SU-DHL-6 (cell line): Measurements from ENCODE around the gene COCH.

Source experiments
- H2AFZ ChIP-seq: fragments of 200-600 bp; sonication (generic); 2 replicates; pipeline ENCODE4 v1.6.1; 2014; ENCODE audit warnings: low read depth, mild to moderate bottlenecking, moderate library complexity, mixed read lengths, antibody characterized with exemption, low read length; ENCODE audit not compliant: severe bottlenecking
- H3F3A ChIP-seq: fragments of 200-600 bp; shearing (Covaris generic); 2 replicates; pipeline ENCODE4 v1.6.0; 2016; ENCODE audit warnings: antibody characterized with exemption, mild to moderate bottlenecking; ENCODE audit not compliant: insufficient read depth
- H3K27ac ChIP-seq: fragments of 200-600 bp; sonication (generic); 2 replicates; pipeline ENCODE4 v1.5.1; 2016; ENCODE audit warnings: low read depth, mild to moderate bottlenecking, low read length, moderate library complexity, mixed read lengths
- H3K27me3 ChIP-seq: fragments of 200-600 bp; sonication (generic), shearing (Covaris generic); 2 replicates; pipeline ENCODE4 v1.6.0; 2014; ENCODE audit warnings: mild to moderate bottlenecking, low read length
- H3K36me3 ChIP-seq: fragments of 200-600 bp; sonication (generic); 2 replicates; pipeline ENCODE4 v1.6.1; 2014; ENCODE audit warnings: mild to moderate bottlenecking, low read length, mixed read lengths
- H3K4me2 ChIP-seq: fragments of 300-600, 200-600 bp; shearing (Covaris generic), sonication (generic); 2 replicates; pipeline ENCODE4 v1.6.0; 2014; ENCODE audit warnings: low read length, low read depth, mild to moderate bottlenecking; ENCODE audit not compliant: poor library complexity, severe bottlenecking
- H3K4me3 ChIP-seq: fragments of 200-600 bp; sonication (generic); 2 replicates; pipeline ENCODE4 v1.5.1; 2014; ENCODE audit warnings: antibody characterized with exemption, low read length, mild to moderate bottlenecking, mixed read lengths; ENCODE audit not compliant: insufficient read depth, poor library complexity, severe bottlenecking
- H3K79me2 ChIP-seq: fragments of 200-600 bp; sonication (generic); 2 replicates; pipeline ENCODE4 v1.6.1; 2014; ENCODE audit warnings: mild to moderate bottlenecking, low read length, moderate library complexity; ENCODE audit not compliant: insufficient read depth
- H3K9ac ChIP-seq: fragments of 200-600 bp; sonication (generic); 2 replicates; pipeline ENCODE4 v1.7.0; 2014; ENCODE audit warnings: mild to moderate bottlenecking, low read length
- H3K9me2 ChIP-seq: fragments of 200-600 bp; sonication (generic); replicated peaks from 2 replicates; pipeline ENCODE4 v1.6.1; 2014; ENCODE audit warnings: low read length; ENCODE audit not compliant: insufficient read depth
- H3K9me3 ChIP-seq: fragments of 200-600 bp; sonication (generic); 2 replicates; pipeline ENCODE4 v1.6.1; 2014; ENCODE audit warnings: low read length, mixed read lengths; ENCODE audit not compliant: insufficient read depth
- H4K20me1 ChIP-seq: fragments of 200-600 bp; sonication (generic); 2 replicates; pipeline ENCODE4 v1.6.1; 2014; ENCODE audit warnings: low read depth, mild to moderate bottlenecking, antibody characterized with exemption, low read length, moderate library complexity, mixed read lengths
- CTCF ChIP-seq: fragments of 200-600 bp; sonication (generic); IDR thresholded peaks from one replicate; pipeline ENCODE4 v1.5.1; 2017; ENCODE audit warnings: antibody characterized with exemption, mild to moderate bottlenecking, low read length, moderate library complexity; ENCODE audit not compliant: insufficient read depth, poor library complexity, severe bottlenecking
- EZH2phosphoT487 ChIP-seq: fragments of 200-600 bp; sonication (generic), shearing (Covaris generic); conservative IDR thresholded peaks from 2 replicates; pipeline ENCODE4 v1.6.1; 2018; ENCODE audit warnings: mild to moderate bottlenecking, antibody characterized with exemption, low read length, moderate library complexity, mixed read lengths

COCH gene

GRCh38 chr14:30885840-30886740 lies 11.7 kb downstream of the COCH start:
- TF ChIP-seq CTCF (no peak), EZH2phosphoT487 (no peak)
- no peaks in the 10 kb centered on the region for H3K9me3 ChIP-seq
- H2AFZ ChIP-seq = no peak overlapping the region
- H3K4me3 ChIP-seq = no peak overlapping the region
- no peak overlapping the region for H3K4me2 ChIP-seq
- H3K27ac ChIP-seq = no peak overlapping the region
- no peak overlapping the region for H3K9ac ChIP-seq
- peaks cover 19% of the 10 kb centered on the region for H3K36me3 ChIP-seq
- no peaks in the 10 kb centered on the region for H3K79me2 ChIP-seq
- H4K20me1 ChIP-seq = no peaks in the 10 kb centered on the region
- H3F3A ChIP-seq = 0 out of 2 replicates have a peak, but pooled peaks cover 5% of the 10 kb centered on the region
- H3K27me3 ChIP-seq = no peaks in the 10 kb centered on the region
- H3K9me2 ChIP-seq = no peaks in the 10 kb centered on the region

- H3K79me2 ChIP-seq = no peaks in the 10 kb centered on the region
- no peaks in the 10 kb centered on the region for H3K27me3 ChIP-seq
- no peak overlapping the region for H3K9ac ChIP-seq
Measured at GRCh38 chr14:30888480-30889243, 14.3 kb downstream of the COCH start.

GRCh38 chr14:30889244-30889594 lies 14.9 kb downstream of the COCH start:
- no peak for TF ChIP-seq EZH2phosphoT487
- no peak for TF ChIP-seq CTCF
- Histone ChIP-seq H3F3A (peaks cover 16% of the 10 kb centered on the region; the same call in 1 of the 2 replicates), H3K36me3 (peaks cover 26% of the 10 kb centered on the region), H3K4me3 (no peak overlapping the region), H3K9ac (no peak overlapping the region), H3K9me3 (no peaks in the 10 kb centered on the region), H3K9me2 (no peaks in the 10 kb centered on the region), H3K4me2 (no peak overlapping the region), H3K27me3 (no peaks in the 10 kb centered on the region), H3K27ac (no peak overlapping the region), H2AFZ (no peak overlapping the region), H3K79me2 (no peaks in the 10 kb centered on the region), H4K20me1 (no peaks in the 10 kb centered on the region)

More at GRCh38 chr14:30888480-30889243, 14.3 kb downstream of the COCH start:
- TF ChIP-seq EZH2phosphoT487 = no peak
- no peak for TF ChIP-seq CTCF
- no peaks in the 10 kb centered on the region for H4K20me1 ChIP-seq
- no peak overlapping the region for H3K27ac ChIP-seq
- H2AFZ ChIP-seq = no peak overlapping the region
- peaks cover 11% of the 10 kb centered on the region; the same call in 1 of the 2 replicates for H3F3A ChIP-seq
- H3K9me2 ChIP-seq = no peaks in the 10 kb centered on the region
- H3K36me3 ChIP-seq = peaks cover 20% of the 10 kb centered on the region
- H3K4me2 ChIP-seq = no peak overlapping the region
- no peaks in the 10 kb centered on the region for H3K9me3 ChIP-seq
- no peak overlapping the region for H3K4me3 ChIP-seq
